ENCODE results near the gene AKR1C2.

DNA sequence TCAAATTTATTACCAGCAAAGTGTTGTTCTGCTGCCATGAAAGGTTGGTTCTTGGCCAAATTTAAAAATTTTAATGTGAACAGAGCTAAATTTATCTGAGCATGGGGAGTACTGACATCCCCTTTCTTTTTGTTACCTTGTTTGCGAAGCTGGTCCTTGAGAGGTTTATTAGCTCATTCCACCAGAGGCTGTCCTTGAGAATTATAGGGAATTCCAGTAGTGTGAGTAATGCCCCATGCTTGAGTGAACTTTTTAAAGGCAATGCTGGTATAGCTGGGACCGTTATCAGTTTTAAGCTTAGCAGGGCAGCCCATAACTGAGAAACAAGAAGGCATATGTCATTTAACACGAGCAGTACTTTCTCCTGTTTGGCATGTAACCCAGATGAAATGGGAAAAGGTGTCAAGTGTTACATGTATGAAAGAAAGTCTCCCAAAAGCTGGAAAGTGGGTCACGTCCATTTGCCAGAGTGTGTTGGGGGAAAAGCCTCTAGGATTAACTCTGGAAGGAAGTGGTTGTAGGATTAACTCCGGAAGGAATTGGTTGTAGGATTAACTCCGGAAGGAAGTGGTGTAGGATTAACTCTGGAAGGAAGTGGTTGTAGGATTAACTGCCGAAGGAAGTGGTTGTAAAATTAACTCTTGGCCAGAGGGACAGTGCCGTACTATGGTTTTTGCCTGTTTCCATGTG, 37.3 kb upstream of the AKR1C2 start:
- TF ChIP-seq, protein P1, sequence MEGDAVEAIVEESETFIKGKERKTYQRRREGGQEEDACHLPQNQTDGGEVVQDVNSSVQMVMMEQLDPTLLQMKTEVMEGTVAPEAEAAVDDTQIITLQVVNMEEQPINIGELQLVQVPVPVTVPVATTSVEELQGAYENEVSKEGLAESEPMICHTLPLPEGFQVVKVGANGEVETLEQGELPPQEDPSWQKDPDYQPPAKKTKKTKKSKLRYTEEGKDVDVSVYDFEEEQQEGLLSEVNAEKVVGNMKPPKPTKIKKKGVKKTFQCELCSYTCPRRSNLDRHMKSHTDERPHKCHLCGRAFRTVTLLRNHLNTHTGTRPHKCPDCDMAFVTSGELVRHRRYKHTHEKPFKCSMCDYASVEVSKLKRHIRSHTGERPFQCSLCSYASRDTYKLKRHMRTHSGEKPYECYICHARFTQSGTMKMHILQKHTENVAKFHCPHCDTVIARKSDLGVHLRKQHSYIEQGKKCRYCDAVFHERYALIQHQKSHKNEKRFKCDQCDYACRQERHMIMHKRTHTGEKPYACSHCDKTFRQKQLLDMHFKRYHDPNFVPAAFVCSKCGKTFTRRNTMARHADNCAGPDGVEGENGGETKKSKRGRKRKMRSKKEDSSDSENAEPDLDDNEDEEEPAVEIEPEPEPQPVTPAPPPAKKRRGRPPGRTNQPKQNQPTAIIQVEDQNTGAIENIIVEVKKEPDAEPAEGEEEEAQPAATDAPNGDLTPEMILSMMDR (IDR thresholded peaks at IDR 0.05): no peak
- TF ChIP-seq POLR2AphosphoS5 (IDR thresholded peaks at IDR 0.05): peak; percentile 24
